GM13977 (cell line): ENCODE measurements around the gene HCFC2.
"Not testable (repeated sequence)": the region's sequence is repeated elsewhere in the genome, so short reads cannot be mapped to it uniquely, and the experiment has no call there.

Source experiments
- DNase-seq: peaks from one replicate; pipeline ENCODE4 v3.0.0; 2012; ENCODE audit warnings: low spot score
- CTCF ChIP-seq: IDR thresholded peaks from 2 replicates; pipeline ENCODE4 v1.5.1; 2012; ENCODE audit warnings: mild to moderate bottlenecking, control low read depth; ENCODE audit not compliant: insufficient read depth; ENCODE audit errors: extremely low read depth, missing control alignments
- in situ Hi-C: fragments of 300-500 bp; cut with MboI; formaldehyde crosslinking; loops from one replicate; pipeline ENCODE4 v1.12.0; 2022; ENCODE audit warnings: low sequenced_read_pairs, low pct_unique_long_range_greater_than_20kb, mixed read lengths, inconsistent platforms; ENCODE audit not compliant: unreplicated experiment

The HCFC2 gene

GRCh38 chr12:104095289-104095688 lies 31.0 kb downstream of the HCFC2 start:
- in situ Hi-C loops: no loop called here
- DNase-seq: no peak
- no peak for TF ChIP-seq CTCF

DNA sequence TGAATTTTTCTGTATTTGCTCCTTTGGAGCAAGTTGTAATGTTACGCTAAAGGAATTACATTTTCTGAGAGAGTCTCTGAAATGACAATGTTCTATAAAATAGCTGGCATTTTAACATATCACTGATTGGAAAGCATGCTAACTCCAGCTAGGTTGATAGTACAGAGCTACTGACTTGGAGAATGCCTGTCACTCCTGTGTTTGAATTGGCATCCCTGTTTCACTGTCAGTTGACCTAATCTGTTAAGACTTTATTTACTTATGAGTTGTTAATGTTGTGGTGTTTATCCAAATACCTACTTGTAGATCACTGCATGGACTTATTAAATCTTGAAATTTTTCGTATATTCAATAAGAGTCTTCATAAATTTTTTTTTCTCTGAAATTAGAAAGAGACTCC lies 33.6 kb downstream of the HCFC2 start:
- TF ChIP-seq CTCF: no peak
- in situ Hi-C loops: no loop called here
- DNase-seq: no peak

- TF ChIP-seq CTCF: no peak
- DNase-seq: no peak
- in situ Hi-C loops: loop anchor here (10.0 kb wide), 1 partner anchor 231 kb away; no protein-coding TSS in a partner anchor
These were observed 41.1 kb downstream of the HCFC2 start for GRCh38 chr12:104105461-104105860.

- no peak for TF ChIP-seq CTCF
- DNase-seq: no peak
- in situ Hi-C loops: loop anchor here (10.0 kb wide), 1 partner anchor 232 kb away; no protein-coding TSS in a partner anchor
These were observed 42.6 kb downstream of the HCFC2 start for GRCh38 chr12:104106965-104107364.

DNA sequence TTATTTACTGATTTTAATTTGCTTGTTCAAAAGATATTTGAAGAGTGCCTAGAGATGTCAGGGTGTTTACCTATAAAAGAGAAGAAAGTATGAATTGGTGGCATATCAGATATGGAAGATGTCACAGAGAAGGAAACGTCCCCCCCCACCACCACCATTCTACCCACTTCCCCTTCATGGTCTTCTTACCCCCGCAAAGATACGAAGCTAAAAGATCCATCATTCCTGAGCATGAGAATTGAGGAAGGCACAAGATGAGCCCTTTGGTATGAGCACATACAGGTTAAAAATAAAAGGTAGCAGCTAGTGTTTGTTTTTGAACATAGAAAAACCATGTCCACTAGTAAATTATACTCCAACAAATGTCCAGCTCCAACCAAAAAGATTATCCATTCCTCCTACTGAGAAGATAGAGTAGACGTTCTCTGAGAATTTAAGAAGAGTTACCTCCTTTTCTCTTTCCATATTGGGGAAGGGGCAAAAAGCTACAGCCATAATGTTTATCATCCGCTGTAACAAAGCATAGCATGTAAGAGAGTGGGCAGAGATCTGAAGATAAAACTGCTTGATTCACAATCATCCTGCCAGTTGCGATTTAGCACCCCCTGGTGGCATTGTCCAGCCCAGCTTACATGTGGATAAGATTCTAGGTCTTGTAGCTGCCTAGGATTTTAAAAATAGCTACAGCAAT lies 44.6 kb downstream of the HCFC2 start:
- peak; percentile 62 for DNase-seq
- in situ Hi-C loops: loop anchor here (10.0 kb wide), 1 partner anchor 234 kb away; no protein-coding TSS in a partner anchor
- peak; percentile 90 for TF ChIP-seq CTCF

DNA sequence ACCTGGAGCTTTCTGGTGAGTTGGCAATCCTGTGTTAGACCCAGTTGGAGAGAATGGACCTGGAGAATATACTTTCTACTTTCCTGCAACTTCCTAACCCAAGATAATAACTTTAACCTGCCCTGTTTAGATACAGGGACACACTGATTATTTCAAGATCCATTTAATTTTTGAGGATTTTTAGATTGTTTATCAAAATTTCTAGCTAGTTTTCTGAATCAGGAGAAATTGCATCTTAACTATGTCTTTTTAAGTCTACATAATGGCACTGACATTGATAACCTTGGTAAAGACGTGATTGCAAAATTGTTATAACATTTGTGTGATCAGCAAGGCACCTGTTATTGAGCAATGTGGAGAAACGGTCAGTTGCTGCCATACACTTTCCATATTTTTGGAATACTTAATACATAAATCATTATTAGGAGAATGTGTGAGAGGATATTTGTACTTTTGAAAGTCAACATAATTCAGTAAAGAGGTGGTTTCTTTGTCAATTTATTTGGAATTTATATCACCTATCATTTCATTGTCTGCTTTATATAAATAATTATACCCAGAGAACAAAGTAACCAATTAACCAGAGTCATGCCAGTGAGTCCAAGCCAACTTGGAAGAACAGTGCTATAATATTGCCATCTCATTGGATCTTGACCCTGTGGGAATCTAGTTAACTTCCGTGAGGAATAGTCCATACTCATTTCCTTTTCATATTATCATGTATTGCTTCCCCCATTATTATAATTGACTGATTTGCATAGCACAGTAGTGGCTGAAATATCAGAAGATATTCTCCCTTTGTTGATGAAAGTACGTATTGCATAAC lies 45.3 kb downstream of the HCFC2 start:
- in situ Hi-C loops: loop anchor here (10.0 kb wide), 1 partner anchor 235 kb away; no protein-coding TSS in a partner anchor
- no peak for DNase-seq
- TF ChIP-seq CTCF: no peak

GRCh38 chr12:104114834-104115586 lies 50.7 kb downstream of the HCFC2 start:
- in situ Hi-C loops, DNase-seq: not testable (repeated sequence)
